ENCODE data around the gene TMCC1.

GRCh38 chr3:129608936-129609590 lies 284.4 kb downstream of the TMCC1 start:
- TF ChIP-seq CTCF (IDR thresholded peaks at IDR 0.05) (no peak), POLR2A (IDR thresholded peaks at IDR 0.05) (no peak), EP300 (IDR thresholded peaks at IDR 0.05) (no peak)
